Measurements from ENCODE around the gene CRTC1. TPM values are rescaled to one million over a fixed set of nuclear protein-coding genes. Genes with fewer than 3 reads are reported as not detected.

CRTC1 gene
- total and polyA plus RNA-seq, 9 of the 15 experiments (the other 6 are each of a cell fraction or from before 2014, with no cell fraction given), result 0.25 to 3.8 (median 1.2) TPM; not detected in 2

- ATAC-seq (peak; percentile 25; the same call in 1 of the 3 replicates), DNase-seq (ENCODE audit: extremely low read depth in 1 of 4, low spot score in 3 of 4) (no peak), FAIRE-seq (no peak)
- H3K9me3 ChIP-seq (replicated peaks; ENCODE audit: control insufficient read depth, insufficient read depth, low read depth, low read length), result no peaks in the 10 kb centered on the region
- CTCF ChIA-PET (ENCODE audit: low intra/inter-chr PET ratio), result no interaction called here
- H3K9me1 ChIP-seq (ENCODE audit: control insufficient read depth, insufficient read depth, low read length), result peaks cover 8% of the 10 kb centered on the region
- intact Hi-C loops (cut with micrococcal nuclease) (no loop called here), in situ Hi-C loops (cut with MboI) (no loop called here)
- no peak overlapping the region for H3K4me3 ChIP-seq
- no TSS peak for BruUV-seq (replicated peaks)
- peaks cover 39% of the 10 kb centered on the region for H4K20me1 ChIP-seq (replicated peaks; ENCODE audit: control insufficient read depth, insufficient read depth, low read length)
- H3K79me2 ChIP-seq (ENCODE audit: control insufficient read depth, insufficient read depth, low read length), result peaks cover 5% of the 10 kb centered on the region; the same call in 2 of the 3 replicates
- WGBS (ENCODE audit: insufficient coverage, low coverage, missing lambda C conversion rate), result 85% methylated on average over 19 of the region's 25 CpGs
- H3K4me2 ChIP-seq (ENCODE audit: insufficient read depth, low read length), result no peak overlapping the region
- H3K9ac ChIP-seq (ENCODE audit: insufficient read depth in 1 of 2, low read depth in 2 of 2, low read length in 2 of 2), result peak overlapping the region in 1 of 2 experiments; percentile 55; a peak in 1 of 4 replicates
- no peaks in the 10 kb centered on the region for H3K27me3 ChIP-seq (ENCODE audit: control insufficient read depth in 2 of 2, insufficient read depth in 2 of 2, low read length in 2 of 2)
- peaks cover 2% of the 10 kb centered on the region; the same call in 1 of the 3 replicates for H3K36me3 ChIP-seq (ENCODE audit: control insufficient read depth, insufficient read depth, low read length)
- no peak overlapping the region for H3K27ac ChIP-seq (ENCODE audit: extremely low read depth, low read depth, low read length)
- H2AFZ ChIP-seq (ENCODE audit: low read depth, low read length), result no peak overlapping the region
- POLR2A ChIA-PET, result interaction anchor here (0.7 to 1.1 kb wide), 2 partner anchors 12 to 321 kb away, joined by 3 read pairs; no protein-coding TSS in a partner anchor
- peaks cover 6 to 51% of the 10 kb centered on the region in 2 experiments; a peak in 3 of 5 replicates for H3K4me1 ChIP-seq (replicated peaks in 1 of 2; ENCODE audit: control insufficient read depth in 2 of 2, insufficient read depth in 2 of 2, low read length in 2 of 2)
- TF ChIP-seq CUX1 (CRISPR knock-in tag; IDR thresholded peaks at IDR 0.05) (no peak), NFATC3 (IDR thresholded peaks at IDR 0.05) (no peak), ZFP91 (CRISPR knock-in tag; IDR thresholded peaks at IDR 0.05) (no peak), SIRT6 (IDR thresholded peaks at IDR 0.05; ENCODE audit: low read depth, low read length) (no peak), TEAD1 (CRISPR knock-in tag; IDR thresholded peaks at IDR 0.05) (no peak), ZBTB33 (CRISPR knock-in tag; IDR thresholded peaks at IDR 0.05) (peak; percentile 72), XRCC5 (IDR thresholded peaks at IDR 0.05; ENCODE audit: low read depth, low read length) (no peak)
- TF ChIP-seq, protein P1, sequence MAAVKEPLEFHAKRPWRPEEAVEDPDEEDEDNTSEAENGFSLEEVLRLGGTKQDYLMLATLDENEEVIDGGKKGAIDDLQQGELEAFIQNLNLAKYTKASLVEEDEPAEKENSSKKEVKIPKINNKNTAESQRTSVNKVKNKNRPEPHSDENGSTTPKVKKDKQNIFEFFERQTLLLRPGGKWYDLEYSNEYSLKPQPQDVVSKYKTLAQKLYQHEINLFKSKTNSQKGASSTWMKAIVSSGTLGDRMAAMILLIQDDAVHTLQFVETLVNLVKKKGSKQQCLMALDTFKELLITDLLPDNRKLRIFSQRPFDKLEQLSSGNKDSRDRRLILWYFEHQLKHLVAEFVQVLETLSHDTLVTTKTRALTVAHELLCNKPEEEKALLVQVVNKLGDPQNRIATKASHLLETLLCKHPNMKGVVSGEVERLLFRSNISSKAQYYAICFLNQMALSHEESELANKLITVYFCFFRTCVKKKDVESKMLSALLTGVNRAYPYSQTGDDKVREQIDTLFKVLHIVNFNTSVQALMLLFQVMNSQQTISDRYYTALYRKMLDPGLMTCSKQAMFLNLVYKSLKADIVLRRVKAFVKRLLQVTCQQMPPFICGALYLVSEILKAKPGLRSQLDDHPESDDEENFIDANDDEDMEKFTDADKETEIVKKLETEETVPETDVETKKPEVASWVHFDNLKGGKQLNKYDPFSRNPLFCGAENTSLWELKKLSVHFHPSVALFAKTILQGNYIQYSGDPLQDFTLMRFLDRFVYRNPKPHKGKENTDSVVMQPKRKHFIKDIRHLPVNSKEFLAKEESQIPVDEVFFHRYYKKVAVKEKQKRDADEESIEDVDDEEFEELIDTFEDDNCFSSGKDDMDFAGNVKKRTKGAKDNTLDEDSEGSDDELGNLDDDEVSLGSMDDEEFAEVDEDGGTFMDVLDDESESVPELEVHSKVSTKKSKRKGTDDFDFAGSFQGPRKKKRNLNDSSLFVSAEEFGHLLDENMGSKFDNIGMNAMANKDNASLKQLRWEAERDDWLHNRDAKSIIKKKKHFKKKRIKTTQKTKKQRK (IDR thresholded peaks at IDR 0.05; ENCODE audit: borderline replicate concordance, low read depth, low read length), result no peak
These were observed 34.0 kb upstream of the CRTC1 start for GRCh38 chr19:18649371-18650020.

Data from K562 (cell line).